ENCODE measurements around the gene KDM3A.

KDM3A gene, protein sequence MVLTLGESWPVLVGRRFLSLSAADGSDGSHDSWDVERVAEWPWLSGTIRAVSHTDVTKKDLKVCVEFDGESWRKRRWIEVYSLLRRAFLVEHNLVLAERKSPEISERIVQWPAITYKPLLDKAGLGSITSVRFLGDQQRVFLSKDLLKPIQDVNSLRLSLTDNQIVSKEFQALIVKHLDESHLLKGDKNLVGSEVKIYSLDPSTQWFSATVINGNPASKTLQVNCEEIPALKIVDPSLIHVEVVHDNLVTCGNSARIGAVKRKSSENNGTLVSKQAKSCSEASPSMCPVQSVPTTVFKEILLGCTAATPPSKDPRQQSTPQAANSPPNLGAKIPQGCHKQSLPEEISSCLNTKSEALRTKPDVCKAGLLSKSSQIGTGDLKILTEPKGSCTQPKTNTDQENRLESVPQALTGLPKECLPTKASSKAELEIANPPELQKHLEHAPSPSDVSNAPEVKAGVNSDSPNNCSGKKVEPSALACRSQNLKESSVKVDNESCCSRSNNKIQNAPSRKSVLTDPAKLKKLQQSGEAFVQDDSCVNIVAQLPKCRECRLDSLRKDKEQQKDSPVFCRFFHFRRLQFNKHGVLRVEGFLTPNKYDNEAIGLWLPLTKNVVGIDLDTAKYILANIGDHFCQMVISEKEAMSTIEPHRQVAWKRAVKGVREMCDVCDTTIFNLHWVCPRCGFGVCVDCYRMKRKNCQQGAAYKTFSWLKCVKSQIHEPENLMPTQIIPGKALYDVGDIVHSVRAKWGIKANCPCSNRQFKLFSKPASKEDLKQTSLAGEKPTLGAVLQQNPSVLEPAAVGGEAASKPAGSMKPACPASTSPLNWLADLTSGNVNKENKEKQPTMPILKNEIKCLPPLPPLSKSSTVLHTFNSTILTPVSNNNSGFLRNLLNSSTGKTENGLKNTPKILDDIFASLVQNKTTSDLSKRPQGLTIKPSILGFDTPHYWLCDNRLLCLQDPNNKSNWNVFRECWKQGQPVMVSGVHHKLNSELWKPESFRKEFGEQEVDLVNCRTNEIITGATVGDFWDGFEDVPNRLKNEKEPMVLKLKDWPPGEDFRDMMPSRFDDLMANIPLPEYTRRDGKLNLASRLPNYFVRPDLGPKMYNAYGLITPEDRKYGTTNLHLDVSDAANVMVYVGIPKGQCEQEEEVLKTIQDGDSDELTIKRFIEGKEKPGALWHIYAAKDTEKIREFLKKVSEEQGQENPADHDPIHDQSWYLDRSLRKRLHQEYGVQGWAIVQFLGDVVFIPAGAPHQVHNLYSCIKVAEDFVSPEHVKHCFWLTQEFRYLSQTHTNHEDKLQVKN (N-terminal part only)

DNA sequence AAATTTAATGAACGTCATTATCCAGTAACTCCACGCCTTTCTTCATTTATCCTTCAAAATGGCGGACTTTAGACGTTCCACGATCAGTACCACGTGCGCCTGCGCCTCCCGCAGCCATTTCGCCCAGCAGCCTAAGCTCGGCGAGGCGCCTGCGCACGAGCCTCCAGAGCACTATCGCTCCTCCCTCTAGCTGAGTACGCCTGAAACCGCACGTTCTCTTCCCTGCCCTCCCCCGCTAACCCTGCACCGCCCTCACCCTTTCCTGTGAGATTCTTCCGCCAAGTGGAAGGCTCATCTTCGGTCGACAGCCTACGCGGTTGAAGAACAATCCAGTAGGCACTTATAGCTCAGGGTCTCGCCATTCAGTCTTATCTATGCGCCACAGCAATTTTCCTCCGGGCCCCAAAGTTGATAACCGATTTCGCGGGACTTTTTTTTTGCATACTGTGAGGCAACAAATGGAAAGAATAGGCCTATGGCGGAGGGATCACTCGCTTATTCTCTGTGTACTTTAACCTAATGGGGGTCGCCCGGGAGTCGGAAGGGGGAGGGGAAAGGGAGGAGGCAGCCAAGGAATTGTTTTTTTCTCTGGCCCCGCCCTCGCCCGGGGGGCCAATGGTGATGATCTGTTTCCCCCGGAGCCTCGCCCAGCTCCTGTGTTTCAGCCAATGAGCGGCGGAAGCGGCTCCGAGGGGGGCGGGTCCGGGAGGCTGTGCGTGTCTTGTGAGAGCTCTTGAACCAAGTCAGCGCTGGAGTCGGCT is at the start of gene KDM3A:
KDM3A (plus strand) TSS at position 741 of the 761 bp plus-strand sequence. CDS start 677 bp downstream, outside the sequence.
- peak; percentile 99 for DNase-seq (ENCODE audit: low read depth, low spot score)

DNA sequence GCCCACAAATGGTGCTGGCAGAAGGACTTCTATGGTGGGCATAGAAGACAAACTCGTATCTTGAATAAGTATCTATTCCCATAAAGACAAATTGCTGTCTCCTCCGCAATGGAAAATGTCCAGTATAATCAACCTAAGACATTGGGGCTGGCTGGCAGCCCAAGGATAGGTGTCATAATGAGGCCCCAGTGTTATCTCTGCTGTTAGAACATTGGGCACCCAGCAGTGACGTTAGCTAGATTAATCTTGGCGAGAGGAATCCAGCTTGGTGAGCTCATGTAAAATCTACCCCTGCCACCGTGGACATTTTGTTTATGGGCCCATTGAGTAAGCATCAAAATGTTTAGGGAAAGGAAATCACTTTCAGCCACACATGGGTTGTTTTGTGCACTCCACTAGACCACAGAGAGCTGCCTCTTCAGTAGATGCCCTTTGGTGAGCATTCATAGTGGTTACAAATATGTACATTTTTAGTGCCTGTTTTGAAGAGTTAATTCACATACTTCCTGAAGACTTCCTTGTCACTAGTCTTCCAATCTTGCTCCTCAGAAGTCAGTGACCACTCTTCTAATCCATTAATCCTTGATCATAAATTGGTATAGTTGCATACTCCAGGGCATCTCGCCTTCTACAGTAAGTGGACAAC is 48.2 kb upstream of the KDM3A start:
- no peak for DNase-seq (ENCODE audit: low read depth, low spot score)

DNA sequence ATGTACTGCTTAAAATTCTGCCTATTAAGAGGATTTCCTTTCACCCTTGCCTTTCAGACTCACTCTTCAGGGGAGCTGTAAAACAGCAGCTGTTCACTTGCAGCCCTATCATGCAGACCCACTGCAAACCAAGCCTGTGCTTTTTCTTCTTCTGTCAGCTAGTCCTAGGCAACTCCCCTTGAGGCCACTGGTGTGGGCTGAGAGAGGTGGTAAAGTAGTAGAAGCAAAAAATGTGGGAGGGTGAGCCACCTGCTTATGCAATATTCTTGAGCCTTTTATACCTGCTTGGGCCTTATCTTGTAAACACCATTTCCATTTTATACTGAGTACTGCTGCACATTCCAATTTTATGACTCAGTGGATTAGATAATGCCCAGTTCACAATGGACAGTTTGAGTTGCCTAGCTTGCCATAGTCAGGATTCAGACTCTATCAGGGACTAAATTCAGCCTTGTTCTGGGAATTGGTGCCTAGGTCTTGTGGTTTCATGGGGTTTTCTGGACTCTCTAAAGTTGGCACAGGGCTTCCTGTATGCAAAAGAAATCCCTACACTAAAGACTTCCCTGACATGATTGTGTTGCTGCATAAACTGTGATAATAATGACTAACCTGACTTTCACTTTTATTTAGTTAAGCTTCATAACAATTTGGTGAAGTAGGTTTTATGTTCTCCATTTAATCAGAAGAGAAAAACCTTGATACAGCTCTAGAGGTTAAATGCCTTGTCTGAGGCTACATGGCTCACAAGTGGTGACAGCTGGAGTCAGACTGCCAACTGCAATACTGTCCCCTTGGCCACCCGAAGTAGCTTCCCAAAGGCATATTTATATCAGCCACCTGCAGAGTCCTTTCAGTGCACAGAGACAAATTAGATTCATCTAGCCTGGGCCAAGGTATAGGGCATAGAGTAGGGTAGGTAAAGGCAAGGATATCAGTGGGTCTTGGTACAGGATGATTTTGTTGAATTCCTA is 47.4 kb upstream of the KDM3A start:
- DNase-seq (ENCODE audit: low read depth, low spot score) = no peak

DNA sequence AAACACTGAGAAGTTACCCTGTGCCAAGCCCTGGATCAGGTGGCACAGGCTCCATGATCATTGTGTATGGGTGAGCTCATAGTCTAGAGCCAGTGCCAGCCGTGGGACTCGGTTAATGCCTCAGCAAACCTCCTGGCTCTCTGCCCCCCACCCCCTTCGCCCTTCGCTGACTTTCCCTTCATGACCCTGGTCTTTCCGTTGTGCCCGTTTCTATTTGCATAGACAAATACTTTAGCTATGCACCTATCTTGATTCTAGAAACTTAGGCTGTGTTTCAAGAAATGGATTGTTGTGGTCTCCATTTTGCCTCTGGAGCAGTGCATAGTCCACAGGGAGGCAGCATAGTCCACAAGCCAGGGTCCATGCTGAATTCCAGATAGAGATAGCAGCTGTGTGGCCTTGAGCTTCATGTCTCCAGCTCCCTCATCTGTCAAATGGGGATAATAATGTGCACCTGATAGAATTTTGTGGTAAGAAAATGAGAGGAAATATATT is 44.8 kb upstream of the KDM3A start:
- DNase-seq (ENCODE audit: low read depth, low spot score) = no peak

DNA sequence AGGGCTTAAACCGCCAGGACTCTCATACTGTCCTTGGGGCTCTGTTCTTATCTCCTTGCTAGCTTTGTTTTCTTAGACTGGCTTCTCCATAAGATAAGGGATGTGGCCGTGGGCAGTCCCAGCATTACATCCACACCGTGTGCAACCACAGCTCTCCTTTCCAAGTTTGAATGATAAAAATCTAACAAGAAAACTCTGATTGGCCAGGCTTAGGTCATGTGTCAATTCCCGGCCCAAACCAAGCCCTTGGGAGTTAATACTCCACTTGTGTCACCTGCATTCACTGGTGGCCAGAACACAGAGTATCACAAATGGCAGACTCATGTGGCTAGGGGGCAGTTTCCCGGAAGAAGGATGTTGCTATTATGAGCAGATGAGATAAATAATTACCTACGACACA is 43.2 kb upstream of the KDM3A start:
- no peak for DNase-seq (ENCODE audit: low read depth, low spot score)

DNA sequence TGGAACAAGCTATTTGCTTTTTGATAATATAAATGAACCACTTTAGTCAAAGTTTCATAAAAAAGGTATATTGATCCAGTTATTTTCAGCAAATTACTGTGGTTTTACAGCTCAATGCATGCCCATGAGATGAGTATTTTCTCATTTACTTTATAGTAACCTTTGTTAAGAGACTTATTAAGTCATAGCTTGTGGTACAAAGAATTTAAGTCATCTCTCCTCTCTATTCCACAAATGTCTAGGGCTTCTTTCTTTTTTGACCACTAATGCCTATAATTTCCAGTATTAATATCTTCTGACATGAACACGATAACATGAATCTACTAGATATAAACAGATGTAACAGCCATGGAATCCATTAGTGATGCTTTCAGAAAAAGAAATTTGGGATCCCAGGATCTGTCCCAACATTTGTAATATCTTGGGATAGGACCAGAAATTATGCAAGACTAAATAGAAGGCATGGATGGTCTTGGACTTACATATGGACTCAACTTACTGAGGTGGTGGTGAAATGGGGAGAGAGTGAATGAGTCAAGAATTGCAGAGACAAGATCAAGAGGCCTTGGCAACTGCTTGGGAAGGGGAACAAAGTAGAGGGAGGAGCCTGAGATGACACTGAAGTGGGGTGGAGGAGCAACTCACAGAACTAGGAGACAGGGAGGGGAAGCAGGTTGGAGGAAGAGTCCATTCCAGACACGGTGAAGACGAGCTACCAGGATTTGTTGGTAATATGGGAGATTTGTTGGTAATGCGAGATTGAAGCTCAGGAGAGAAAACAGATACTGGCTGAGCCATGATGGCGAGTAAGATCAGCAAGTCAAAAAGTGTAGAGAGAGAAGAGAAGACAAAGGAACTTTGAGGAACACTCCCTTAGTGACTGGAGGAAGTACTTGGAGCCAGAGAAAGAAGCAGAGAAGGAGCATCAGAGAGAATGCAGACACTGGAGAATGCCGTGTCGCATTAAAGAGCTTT is 42.4 kb upstream of the KDM3A start:
- DNase-seq (ENCODE audit: low read depth, low spot score) = no peak

DNA sequence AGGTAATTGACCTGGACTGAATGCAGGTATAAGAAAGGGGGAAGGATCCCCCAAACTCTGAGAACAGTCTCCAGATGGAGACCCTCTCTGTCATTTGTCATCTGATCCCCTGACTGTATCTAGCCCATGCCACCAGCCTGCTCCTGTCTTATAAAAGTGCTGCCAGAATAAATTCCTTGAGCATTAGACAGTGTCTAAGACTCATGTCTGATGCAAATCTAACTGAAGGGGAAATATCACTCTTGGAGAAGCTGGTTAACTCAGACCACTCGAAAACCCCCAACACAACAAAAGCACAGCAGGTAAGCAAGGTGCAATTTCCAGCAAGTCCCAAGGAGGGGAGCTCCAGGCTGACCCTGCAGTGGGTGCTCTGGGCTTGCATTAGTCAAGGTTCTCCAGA is 40.9 kb upstream of the KDM3A start:
- DNase-seq (ENCODE audit: low read depth, low spot score) = no peak

DNA sequence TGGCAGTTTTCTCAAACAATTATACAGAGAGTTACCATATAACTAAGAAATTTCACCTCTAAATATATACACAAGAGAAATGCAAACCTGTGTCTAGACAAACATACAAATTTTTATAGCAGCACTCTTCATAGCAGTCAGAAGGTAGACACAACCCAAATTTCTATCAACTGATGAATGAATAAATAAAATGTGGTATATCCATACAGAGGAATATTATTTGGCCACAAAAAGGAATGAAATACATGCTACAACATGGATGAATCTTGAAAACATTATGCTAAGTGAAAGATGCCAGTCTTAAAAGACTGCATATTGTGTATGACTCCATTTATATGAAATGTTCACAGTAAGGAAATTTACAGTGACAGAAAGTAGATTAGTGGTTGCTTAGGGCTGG is 30.6 kb upstream of the KDM3A start:
- no peak for DNase-seq (ENCODE audit: low read depth, low spot score)

DNA sequence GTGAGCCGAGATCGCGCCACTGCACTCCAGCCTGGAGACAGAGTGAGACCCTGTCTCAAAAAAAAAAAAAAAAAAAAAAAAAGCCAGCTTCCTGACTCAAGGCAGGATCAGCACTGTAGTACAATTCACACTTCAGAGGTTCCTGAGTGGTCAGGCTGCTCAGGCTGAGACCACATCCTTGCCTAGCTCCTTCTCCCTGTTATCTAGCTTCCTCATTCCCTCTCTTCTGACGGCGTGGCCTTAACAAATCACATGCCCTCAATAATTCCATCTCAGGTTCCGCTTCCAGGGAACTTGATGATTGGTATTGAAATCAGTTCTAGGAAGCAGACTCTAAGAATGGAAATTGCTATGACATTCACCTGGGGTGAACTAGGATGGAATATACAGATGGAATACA is 29.8 kb upstream of the KDM3A start:
- DNase-seq (ENCODE audit: low read depth, low spot score) = no peak

DNA sequence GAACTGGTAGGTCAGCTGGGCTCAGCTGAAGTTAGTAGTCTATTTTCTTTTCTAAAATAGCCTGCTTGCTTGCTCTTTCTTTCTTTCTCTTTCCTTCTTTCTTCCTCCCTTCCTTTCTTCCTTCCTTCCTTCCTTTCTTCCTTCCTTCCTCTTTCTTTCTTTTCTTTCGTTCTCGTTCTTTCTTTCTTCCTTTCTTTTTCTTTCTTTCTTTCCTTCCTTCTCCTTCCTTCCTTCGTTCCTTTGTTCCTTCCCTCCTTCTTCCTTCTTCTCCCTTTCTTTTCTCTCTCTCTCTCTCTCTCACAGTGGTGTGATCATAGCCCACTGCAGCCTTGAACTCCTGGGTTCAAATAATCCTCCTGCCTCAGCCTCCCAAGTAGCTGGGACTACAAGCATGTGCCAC is 29.2 kb upstream of the KDM3A start:
- DNase-seq (ENCODE audit: low read depth, low spot score) = no peak

DNA sequence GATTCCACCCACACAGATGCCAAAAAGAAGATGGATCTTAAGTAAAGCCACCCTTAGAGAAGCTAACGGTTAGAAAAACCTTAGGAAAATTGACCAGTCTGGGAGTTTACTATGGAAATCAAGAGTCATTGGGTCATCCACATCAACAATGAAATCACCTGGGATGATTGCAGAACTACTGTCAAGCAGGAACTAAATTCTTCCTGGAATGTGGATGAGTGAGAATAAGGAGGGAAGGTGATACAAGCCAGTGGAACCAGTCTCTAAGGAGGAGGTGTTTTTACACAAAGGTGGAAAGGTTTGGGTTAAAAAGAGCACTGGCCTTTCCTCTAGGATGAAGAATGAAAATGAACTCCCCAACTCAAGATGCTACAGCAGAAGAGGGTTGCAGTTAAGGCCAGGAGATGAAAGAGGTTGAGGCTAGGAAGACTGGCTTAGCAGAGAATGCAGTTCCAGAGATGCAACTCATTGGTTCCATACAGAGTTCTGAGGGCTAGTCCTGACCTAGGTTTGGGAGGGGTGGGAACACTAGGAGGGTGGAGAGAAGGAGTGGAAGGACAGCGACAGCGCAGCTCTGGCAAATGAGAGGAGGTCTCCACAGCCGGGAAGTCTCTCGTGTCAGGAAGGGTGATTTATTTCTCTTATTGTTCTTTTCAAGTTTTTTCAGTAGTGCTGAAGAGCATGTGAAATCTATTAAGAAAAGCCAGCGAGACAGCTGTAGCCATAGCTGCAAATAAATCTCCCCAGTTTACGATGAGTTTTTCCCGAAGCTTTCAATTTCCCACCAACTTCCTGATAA is 27.7 kb upstream of the KDM3A start:
- DNase-seq (ENCODE audit: low read depth, low spot score) = no peak

DNA sequence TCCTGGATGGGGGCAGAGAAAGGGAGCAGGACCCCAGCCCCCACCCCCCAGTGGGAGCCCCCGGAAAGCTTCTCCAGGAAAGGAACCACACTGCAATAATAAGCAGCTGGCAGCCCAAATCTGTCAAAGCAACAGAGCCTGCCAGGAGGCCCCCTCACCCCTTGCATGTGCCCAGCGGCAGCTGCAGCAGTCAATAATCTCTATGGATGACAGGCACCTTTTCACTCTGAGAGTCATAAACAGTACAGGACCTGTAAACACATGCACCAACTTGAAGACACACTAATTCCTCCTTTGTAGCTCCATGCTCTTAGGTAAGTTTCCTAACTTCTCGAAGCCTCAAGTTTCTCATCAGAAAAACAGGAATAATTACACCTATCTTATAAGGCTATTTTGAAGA is 26.2 kb upstream of the KDM3A start:
- no peak for DNase-seq (ENCODE audit: low read depth, low spot score)

DNA sequence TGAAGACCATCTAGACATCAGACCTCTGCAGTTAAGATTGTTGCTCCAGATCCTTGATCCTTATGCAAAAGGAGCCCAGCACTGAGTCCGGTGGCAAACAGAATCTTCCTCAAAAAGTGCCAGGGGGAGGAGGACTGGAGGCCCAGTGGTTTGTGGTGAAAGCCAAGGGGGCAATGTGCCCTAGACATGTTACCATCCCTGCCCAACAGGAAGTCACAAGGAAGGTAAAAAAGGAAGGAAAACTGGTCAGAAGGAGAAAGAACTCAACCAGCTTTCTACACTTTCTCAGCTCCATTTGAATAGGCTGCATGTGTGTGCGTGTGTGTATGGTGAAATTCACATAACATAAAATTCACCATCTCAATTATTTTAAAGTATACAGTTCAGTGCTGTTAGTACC is 25.0 kb upstream of the KDM3A start:
- no peak for DNase-seq (ENCODE audit: low read depth, low spot score)

DNA sequence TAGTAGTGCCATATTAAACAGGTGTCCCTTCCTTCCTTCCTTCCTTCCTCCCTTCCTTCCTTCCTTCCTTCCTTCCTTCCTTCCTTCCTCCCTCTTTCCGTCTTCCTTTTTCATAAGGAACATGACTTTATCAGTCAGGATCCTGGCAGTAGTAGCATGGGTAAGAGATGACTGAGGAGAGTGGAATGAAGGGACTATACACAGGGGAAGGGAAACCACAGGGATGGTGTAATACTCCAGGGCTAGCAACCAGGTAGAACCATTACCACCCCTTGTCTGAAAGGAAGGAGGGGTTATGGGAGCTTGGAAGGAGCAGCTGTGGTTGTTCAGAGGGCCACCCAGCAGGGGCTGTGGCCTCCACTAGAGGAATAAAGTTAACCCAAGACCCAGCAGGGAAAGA is 23.2 kb upstream of the KDM3A start:
- no peak for DNase-seq (ENCODE audit: low read depth, low spot score)

DNA sequence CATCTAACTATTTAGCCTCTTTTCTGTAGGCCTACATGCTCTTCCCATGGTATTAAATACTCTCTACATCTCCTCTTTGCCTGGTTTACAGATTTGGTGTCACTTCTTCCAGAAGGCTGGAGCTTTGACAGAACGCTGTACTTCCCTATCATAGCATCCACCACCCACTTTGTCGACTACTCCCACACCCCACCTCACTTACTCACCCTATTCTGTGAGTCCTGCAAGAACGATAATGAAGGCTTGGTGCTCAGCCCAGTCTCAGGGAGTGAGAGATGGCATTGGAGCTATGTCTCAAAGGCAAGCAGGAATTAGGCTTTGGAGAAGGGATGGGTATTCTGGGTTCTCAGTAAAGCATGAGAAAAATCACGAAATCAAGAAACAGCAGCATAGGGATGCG is 20.3 kb upstream of the KDM3A start:
- DNase-seq (ENCODE audit: low read depth, low spot score) = no peak

DNA sequence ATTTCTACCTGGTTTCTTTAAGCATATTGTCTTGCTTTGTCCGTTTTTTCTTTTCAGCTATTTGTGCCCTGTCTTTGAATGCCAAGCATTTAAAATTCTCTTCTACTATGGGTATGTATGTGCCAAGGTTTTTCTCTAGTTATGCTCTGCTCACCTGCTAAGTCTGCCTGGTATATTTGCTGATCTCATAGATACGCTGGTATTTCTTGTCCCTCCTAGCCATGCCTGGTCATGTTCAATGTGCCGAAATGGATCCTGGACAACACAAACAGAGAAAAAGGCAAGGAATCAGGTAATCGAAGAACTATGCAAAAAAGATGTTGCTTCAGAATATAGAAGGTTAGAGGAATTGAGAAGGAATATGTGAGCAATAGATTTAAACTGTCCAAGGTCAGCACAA is 14.9 kb upstream of the KDM3A start:
- DNase-seq (ENCODE audit: low read depth, low spot score) = no peak

DNA sequence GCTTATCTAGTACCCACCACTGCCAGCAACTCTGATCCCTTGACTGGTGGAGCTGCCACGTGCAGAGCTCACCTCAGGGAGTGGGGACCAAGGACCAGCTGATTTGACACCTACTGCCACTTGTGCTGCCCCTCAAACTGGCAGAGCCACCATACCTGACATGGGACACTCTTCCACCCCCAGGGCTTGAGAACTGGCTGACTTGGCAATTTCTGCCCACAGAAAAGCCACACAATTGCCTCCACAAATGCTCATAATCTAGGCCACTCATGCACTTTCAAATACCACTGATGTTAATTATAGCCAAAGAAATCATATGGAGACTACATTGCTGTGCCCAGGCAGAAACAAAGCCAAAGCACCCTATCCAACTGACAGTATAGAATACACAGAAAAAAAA is 11.8 kb upstream of the KDM3A start:
- DNase-seq (ENCODE audit: low read depth, low spot score) = no peak
